GM12878 (cell line): ENCODE measurements around the gene EED. TPM values are rescaled to one million over a fixed set of nuclear protein-coding genes. Genes with fewer than 3 reads are reported as not detected.

Experiments used
- SKIL ChIP-seq: fragments of 450-650 bp; IDR thresholded peaks from 2 replicates; pipeline ENCODE4 v1.6.1; 2017; ENCODE audit warnings: mild to moderate bottlenecking, low read depth, inconsistent platforms; ENCODE audit not compliant: poor library complexity, severe bottlenecking
- ZBTB4 ChIP-seq: fragments of 450-650 bp; formaldehyde crosslinking; IDR thresholded peaks from 2 replicates; pipeline ENCODE4 v1.4.0; 2022; ENCODE audit warnings: mild to moderate bottlenecking, moderate library complexity
- polyA plus RNA-seq, 11 experiments: library from polyadenylated mRNA; depleted of rRNA in 4 of 11; unstranded in 6 of 11; stranded (reverse) in 5 of 11; fragments of >200 nt; fragmentation: Nextera tagmentation in 4 of 11; fragmentation: Illumina TruSeq in 1 of 11; extraction: Ambion mirVana in 4 of 11; extraction: Trizol in 1 of 11; gene quantifications; 1 replicate in 1 of 11; 2 replicates in 10 of 11; pipeline versions ENCODE4 v1.2.1 to v1.2.3, GENCODE V29; 2011 to 2016; ENCODE audit warnings: inconsistent platforms in 2 of 11, missing spikeins in 2 of 11, low read depth in 1 of 11
- total RNA-seq, 4 experiments: library from RNA; depleted of rRNA in 3 of 4; stranded (reverse); fragments of >200 nt in 3 of 4; fragmentation: Illumina TruSeq in 1 of 4; extraction: Trizol in 1 of 4; gene quantifications; 2 replicates each; pipeline versions ENCODE4 v1.2.1 to v1.2.3, GENCODE V29; 2013 to 2021
- TF ChIP-seq, protein P1 (sequence below): fragments of 450-650 bp; IDR thresholded peaks from 2 replicates; pipeline ENCODE4 v1.6.1; 2017; ENCODE audit warnings: mild to moderate bottlenecking, moderate library complexity

Gene EED
- total and polyA plus RNA-seq, 10 of the 15 experiments (the other 5 are each of a cell fraction or from before 2014, with no cell fraction given), result 41.5 to 140 (median 72.2) TPM

DNA sequence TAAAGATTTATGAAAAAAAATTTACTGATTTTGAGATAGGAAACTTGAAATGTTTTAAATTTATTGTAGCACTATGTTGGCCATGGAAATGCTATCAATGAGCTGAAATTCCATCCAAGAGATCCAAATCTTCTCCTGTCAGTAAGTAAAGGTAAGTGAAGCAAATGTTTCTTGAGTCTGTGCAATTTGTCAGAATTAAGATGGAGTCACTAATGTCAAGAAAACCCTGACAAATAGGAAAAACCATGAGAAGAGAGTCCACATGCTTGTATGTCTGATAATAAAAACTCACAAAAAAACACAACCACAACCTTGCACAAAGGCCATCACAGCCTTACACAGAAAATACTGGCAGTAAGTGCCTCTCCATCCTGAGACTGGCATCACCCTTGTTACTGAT lies 12.9 kb downstream of the EED start (continued):
- TF ChIP-seq, protein P1, sequence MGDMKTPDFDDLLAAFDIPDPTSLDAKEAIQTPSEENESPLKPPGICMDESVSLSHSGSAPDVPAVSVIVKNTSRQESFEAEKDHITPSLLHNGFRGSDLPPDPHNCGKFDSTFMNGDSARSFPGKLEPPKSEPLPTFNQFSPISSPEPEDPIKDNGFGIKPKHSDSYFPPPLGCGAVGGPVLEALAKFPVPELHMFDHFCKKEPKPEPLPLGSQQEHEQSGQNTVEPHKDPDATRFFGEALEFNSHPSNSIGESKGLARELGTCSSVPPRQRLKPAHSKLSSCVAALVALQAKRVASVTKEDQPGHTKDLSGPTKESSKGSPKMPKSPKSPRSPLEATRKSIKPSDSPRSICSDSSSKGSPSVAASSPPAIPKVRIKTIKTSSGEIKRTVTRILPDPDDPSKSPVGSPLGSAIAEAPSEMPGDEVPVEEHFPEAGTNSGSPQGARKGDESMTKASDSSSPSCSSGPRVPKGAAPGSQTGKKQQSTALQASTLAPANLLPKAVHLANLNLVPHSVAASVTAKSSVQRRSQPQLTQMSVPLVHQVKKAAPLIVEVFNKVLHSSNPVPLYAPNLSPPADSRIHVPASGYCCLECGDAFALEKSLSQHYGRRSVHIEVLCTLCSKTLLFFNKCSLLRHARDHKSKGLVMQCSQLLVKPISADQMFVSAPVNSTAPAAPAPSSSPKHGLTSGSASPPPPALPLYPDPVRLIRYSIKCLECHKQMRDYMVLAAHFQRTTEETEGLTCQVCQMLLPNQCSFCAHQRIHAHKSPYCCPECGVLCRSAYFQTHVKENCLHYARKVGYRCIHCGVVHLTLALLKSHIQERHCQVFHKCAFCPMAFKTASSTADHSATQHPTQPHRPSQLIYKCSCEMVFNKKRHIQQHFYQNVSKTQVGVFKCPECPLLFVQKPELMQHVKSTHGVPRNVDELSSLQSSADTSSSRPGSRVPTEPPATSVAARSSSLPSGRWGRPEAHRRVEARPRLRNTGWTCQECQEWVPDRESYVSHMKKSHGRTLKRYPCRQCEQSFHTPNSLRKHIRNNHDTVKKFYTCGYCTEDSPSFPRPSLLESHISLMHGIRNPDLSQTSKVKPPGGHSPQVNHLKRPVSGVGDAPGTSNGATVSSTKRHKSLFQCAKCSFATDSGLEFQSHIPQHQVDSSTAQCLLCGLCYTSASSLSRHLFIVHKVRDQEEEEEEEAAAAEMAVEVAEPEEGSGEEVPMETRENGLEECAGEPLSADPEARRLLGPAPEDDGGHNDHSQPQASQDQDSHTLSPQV, result peak; percentile 97
- TF ChIP-seq SKIL (no peak), ZBTB4 (CRISPR knock-in tag) (0 out of 2 replicates have a peak, but pooled peaks have one; percentile 15)
